Raji (cell line): ENCODE results near the gene GTPBP1.

ENCODE experiments used
- POLR2A ChIP-seq: IDR thresholded peaks from 2 replicates; pipeline ENCODE4 v1.6.1; 2011; ENCODE audit warnings: low read depth, low read length, control low read depth; ENCODE audit not compliant: insufficient read depth

GTPBP1 gene

DNA sequence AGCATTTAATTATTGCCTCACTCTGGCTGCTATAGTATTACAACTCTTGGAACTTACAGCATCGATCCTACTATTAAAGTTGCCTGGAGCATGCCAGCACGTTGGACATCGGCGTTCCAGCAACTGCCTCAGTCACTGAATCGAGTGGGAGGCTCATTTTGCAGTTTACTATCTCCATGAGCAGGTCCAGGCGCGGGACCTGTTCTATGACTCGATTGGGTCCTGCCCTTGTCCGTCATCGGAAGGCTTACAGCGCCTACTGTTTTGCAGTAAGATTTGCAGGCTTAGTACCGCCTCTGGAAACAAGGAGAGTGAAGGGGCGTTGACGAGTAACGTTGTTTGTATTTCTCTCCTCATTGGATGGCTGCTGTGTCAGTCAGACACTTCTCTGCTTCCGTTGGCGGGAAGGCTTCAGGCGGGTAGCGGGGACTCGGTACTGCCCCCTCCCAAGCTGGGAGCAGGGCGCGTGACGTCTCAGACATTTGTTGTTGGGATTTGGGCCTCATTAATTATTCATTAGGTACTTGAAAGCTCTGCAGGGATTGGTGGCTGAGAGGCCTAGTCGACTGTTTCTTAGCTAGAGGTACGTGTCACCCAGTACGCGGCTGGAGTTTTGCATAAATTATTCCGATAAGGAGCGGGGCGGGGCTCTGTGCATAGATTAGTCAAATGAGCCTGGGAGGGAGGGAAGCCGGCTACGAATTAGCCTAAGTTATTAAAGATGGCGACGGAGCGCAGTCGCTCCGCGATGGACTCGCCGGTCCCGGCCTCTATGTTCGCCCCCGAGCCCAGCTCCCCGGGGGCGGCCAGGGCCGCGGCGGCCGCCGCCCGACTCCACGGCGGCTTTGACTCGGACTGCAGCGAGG is at the start of gene GTPBP1:
TSS of gene GTPBP1 (plus strand) at position 710 of the 866 bp plus-strand sequence. CDS start at position 722, 12 bp downstream.
- TF ChIP-seq POLR2A: peak; percentile 90

DNA sequence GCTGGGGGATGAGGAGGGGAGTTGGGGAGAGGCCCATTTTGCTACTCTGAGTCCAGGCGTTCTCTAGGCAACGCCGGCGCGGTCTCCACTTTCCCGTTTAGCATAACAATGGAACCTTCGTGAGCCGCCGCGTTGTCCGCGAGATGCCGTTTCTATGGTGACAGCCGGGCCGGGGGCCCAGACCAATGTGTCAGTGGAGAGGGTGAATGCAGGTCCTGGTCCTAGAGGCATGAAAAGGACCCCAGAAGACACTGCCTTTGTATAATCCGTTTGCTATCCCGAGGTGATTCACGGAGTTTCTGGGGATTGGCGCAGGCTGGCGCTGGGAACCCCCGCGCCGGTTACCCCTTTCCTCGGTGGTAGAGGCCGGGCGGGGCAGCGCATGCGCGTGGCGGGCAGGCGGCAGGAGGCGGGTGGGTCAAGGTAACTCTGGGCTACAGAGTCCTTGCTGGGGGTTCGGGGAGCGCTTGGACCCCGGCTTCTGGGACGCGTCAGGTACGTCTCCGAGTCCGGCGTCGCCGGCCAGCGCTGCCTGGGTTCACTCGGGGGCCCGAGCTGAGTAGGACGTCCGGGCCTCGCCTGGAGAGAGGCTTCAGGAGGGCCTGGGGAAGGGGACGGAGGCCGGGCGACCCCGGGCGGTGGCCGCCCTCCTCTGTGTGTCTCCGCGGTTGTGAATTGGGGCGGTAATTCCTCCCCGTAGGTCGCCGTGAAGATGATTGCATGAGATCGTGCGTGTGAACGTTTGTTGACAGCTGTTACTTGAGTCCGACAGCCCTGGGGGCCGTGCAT is 49.3 kb upstream of the GTPBP1 start, which contains the start of the genes CBY1 and FAM227A:
TSS of gene CBY1 (plus strand) at position 383 of the 789 bp plus-strand sequence. CDS start 11,417 bp downstream, outside the sequence.
TSS of gene FAM227A (minus strand) at position 137 of the 789 bp plus-strand sequence. CDS start 6,224 bp downstream, outside the sequence.
- TF ChIP-seq POLR2A: peak; percentile 65

DNA sequence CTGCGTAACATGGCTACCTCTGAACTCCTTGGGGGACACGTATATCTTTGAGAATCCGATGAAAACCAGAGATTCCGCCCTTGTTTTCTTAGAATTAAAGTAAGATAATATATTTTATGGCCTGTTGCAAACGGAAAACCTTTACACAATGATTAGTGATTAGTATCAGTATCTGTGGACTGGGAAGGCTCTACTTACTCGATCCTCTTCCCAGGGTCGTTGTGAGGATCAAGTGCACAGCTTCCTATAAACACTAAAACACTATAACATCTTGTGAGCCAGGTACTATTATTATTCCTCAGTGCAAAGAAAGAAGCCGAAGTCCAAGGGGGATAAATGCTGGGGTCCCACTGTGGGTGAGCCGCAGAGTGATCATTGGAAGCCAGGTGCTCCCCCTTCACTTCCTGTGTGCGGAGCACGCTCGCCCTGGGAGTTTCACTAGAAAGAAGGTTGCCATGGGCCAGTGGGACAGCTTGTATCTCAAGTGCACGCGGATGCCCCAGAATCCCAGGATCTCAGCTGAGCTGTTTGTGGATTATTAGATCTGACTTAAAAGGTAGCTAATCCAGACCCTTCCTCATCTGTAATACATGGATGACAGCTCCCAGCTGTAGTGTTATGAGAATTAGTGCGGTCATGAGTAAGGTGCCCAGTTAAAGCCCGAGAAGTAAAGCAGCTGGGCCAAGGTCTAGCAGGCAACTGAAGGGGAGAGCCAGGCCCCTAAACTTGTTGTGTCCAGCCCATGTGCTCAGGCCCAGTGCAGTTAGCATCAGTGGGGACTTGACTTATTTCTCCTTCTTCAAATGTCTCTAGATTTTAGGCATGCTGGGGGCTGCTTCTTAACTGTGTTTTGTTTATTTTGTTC is 48.5 kb upstream of the GTPBP1 start:
- no peak for TF ChIP-seq POLR2A

DNA sequence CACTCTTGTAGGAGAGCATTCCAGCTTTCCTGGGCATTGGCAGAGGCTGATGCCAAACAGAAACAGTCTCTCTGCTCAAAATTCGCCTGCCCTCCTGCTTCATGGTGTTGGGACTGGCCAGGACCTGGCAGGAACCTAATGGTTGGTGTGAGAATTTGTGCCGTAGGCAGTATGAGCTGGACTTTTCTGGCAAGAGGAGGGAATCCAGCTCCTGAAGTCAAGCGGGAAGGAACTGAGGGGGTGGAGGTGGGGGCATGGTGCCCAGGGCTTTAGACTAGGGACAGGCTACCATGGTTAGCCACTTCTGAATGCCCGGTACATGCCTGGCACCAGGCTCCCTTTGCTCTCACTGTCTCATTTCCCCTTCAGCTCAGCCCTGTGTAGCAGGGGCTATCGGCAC is 30.9 kb upstream of the GTPBP1 start:
- no peak for TF ChIP-seq POLR2A

DNA sequence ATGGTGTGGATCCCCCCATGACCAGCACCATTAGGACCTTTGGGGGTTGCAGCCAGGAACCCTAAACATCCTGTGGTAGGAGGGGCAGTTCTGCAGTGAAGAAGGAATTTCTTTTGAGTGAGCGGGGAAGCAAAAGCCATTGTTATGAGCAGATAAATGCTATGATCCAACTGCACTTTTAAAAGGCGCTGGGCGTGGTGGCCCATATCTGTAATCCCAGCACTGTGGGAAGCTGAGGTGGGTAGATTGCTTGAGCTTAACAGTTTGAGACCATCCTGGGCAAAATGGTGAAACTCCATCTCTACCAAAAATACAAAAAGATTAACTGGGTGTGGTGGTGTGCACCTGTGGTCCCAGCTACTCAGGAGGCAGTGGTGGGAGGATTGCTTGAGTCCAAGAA is 29.9 kb upstream of the GTPBP1 start:
- TF ChIP-seq POLR2A: no peak

DNA sequence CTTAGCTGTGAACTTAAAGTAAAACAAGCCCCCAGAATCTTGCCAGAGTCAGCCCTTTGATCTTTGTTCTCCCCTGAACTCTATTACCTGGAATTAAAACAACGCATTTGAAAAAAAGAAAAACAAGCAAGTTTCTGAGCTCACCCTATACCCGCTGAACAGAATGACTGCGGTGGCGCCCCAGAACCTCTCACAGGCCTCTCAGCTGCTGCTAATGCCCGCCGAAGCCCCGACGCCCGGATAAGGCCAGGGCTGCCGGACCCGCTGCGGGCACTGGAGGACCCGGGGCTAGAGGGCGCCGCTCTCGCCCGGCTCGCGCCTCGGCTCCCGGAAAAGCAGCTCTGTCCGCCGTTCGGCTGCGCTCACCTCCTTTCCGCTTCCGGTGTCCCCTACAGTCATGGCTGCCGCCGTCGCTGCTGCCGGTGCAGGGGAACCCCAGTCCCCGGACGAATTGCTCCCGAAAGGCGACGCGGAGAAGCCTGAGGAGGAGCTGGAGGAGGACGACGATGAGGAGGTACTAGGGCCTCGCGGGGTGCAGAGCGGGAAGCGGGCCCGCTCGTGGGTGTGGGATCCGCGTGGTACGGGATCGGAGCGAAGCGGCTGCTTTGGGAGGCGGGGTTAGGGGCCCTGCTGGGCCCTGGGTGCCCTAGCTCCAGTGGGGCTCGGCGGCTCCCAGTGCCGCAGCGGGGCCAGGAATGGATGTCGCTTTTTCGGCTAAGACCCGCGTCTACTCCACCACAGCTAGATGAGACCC is 24.0 kb upstream of the GTPBP1 start, which contains the start of gene TOMM22:
TSS of gene TOMM22 (plus strand) at position 376 of the 754 bp plus-strand sequence. CDS start at position 398, 22 bp downstream.
- peak; percentile 95 for TF ChIP-seq POLR2A

DNA sequence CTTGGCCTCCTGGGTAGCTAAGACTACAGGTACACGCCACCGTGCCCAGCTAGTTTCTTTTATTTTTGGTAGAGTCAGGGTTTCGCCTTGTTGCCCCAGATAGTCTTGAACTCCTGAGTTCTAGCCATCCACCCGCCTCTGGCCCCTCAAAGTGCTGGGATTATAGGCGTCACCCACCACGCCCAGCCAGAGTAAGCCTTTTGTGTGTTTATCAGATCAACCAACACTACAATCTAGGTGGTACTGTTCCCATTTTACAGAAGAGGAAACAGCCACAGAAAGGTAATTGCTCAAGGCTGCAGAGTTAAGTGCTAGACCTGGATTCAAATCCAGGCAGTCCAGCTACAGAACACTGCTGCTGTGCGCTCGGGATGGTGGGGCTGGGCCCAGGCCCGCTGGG is 20.8 kb upstream of the GTPBP1 start:
- TF ChIP-seq POLR2A: no peak

DNA sequence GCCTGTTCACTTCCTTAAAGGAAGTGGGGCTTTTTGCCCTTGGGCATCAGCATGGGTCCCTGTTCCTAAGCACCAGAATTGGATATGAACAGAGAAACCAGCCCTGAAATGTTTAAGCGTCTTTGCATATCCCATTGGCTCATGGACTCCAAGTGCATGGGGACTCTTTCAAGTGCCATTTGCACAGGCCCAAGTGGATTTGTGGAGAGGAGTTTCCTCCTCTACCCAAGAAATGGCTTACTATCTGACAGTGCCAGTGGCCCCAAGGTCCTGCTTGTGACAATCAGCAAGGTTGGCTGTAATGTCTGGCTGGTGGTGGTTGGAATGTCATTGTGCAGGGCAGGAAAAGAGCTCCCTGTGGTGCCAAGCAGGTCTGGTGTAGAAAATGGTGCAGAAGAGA is 20.0 kb upstream of the GTPBP1 start:
- peak; percentile 4; the same call in 1 of the 2 replicates for TF ChIP-seq POLR2A

DNA sequence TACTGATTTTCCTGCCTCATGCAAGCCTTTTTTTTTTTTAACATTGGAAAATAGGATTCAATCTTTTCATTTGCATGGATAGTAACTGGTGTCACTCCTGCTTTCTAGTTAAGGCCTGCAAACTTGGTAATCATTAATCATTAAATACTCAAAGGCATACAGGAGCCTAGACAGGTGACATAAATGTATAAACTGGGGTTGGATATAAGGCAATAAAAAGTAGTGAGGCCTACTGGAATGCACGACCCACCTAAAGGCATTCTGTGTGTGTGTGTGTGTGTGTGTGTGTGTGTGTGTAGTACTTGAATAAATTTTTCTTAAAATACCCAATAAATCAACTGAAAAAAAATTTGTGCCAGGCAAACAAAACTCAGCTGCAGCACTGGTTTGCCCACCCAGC is 16.1 kb upstream of the GTPBP1 start:
- no peak for TF ChIP-seq POLR2A

DNA sequence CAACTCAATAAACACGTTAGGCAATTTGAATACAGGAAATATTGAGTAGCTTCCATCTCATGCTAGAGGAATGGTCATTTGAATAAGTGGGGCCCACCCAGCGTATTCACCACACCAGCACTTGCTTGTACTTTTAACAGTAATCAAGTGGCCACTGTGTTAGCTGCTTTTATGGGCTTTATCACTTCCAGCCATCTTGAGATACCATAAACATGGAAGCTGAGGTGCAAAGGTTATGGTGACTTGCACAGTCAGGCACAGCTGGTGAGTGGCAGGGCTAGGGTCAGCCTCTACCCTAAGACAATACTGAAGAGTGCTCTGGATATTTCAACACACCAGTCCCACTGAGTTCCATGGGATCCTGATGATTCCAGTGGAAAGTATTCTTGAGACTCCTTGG is 11.7 kb upstream of the GTPBP1 start:
- TF ChIP-seq POLR2A: no peak

DNA sequence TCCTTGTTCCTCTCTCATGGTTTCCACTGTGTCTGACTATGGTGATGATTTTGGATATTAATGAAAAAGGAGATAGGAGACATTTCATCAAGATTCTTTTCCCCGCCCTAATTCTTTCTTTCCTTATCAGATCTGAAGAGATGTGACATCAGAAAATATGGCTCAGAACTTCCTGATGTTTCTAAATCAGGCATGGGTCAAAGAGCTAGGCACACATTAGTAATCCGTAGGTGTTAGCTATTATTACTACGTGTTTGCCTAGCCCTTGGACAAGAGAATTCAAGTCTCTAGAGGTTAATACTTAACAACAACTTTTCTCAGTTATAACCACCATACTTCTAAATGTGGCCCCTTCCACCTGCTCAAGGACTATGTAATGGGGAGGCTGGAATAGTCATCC is 10.8 kb upstream of the GTPBP1 start:
- no peak for TF ChIP-seq POLR2A

DNA sequence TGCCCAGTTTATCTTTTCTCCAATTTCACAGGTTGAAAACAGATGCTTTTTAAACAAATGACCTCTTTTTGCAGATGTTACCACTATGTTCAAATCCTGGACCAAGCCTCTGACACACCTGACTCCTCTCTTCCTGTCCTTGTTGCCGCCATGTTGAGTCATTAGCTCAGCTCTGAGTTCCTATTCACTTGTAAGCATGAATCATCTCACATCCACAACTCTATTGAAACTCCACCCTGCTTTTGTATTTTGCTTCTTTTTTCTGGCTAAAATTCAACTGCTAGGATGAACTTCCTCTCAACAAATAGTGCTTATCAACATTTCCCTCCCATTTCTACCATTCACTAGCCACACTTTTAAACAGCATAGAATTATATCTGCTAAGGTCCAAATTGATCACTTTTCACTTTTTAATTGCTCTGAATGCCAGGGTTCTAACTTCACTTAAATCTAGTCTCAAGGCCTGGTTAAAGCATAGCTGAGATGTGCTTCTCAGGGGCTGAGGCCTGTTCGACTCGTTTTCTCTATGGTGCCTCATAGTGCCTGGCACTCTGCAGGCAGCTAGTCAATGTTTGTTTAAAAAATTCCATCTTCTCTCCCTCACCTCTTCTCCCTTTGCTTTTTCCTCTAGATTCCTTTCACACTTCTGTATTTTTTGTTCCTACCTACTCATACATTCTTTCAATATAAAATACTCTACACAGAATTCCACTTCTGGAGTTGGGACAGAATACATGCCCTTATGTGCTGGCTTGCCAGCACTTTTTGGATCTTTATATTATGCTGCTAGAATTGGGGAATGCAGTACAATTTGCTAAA is 8.9 kb upstream of the GTPBP1 start:
- no peak for TF ChIP-seq POLR2A

DNA sequence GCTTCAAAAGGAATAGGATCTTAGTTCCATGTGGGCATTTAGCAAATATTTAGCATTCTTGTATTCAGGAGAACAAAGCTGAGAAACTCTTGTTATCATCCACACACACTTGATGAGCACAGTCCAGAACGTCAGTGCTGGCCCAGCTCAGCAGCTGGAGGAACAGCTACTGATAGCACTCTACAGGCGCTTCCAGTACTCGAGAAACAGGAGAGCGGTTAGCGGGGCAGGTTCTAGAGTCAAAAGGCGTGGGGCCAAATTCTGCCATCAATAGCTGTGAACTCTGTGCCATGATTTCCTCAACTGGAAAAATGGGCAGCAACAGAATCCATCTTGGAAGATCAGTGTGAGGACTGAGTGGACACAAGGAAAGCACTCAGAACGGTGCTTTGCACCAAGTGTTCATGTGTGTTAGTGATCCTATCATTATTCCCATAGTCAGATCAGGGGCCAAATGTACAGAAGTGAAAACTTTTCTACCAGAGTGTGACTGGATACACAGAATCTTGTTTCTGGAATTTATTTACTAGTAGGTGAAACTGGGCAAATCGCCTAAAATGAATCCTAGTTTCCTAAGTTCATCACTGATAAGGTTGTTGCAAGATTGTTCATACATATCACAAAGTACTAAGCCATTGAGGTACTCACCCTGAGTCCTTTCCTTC is 8.2 kb upstream of the GTPBP1 start:
- no peak for TF ChIP-seq POLR2A
